Stimulated activated CD8-positive, alpha-beta memory T cell treated with anti-CD3 and anti-CD28 coated beads, Interleukin-7, amount 100 ng/mL, for 24 hours (primary cell): ENCODE results near the gene TTC9.

Experiments
- DNase-seq: peaks from one replicate; pipeline ENCODE4 v3.0.0-alpha.2; 2020; ENCODE audit warnings: low read depth

The TTC9 gene

GRCh38 chr14:70645892-70646291 is 4.2 kb downstream of the TTC9 start:
- no peak for DNase-seq

GRCh38 chr14:70646705-70647104 is 5.0 kb downstream of the TTC9 start:
- no peak for DNase-seq

GRCh38 chr14:70648346-70648745 is 6.6 kb downstream of the TTC9 start:
- DNase-seq, result no peak

- no peak for DNase-seq
Observed at GRCh38 chr14:70649803-70650202, 8.1 kb downstream of the TTC9 start.

GRCh38 chr14:70651522-70651921 is 9.8 kb downstream of the TTC9 start:
- DNase-seq, result no peak

GRCh38 chr14:70652871-70653270 is 11.2 kb downstream of the TTC9 start:
- no peak for DNase-seq

GRCh38 chr14:70653662-70654061 is 11.9 kb downstream of the TTC9 start:
- no peak for DNase-seq

GRCh38 chr14:70654632-70655031 is 12.9 kb downstream of the TTC9 start:
- DNase-seq, result no peak

- DNase-seq, result no peak
Observed at GRCh38 chr14:70655110-70655826, 13.6 kb downstream of the TTC9 start.

- DNase-seq, result no peak
Observed at GRCh38 chr14:70658899-70659298, 17.2 kb downstream of the TTC9 start.

- DNase-seq, result no peak
Observed at GRCh38 chr14:70660967-70661893, 19.5 kb downstream of the TTC9 start.

- no peak for DNase-seq
Observed at GRCh38 chr14:70662080-70662479, 20.4 kb downstream of the TTC9 start.

- DNase-seq, result no peak
Observed at GRCh38 chr14:70662816-70663215, 21.1 kb downstream of the TTC9 start.

- no peak for DNase-seq
Observed at GRCh38 chr14:70663707-70664179, 22.0 kb downstream of the TTC9 start.

GRCh38 chr14:70664698-70665447 is 23.2 kb downstream of the TTC9 start:
- DNase-seq, result no peak

GRCh38 chr14:70665448-70666360 is 24.0 kb downstream of the TTC9 start:
- no peak for DNase-seq

GRCh38 chr14:70666361-70666686 is 24.6 kb downstream of the TTC9 start:
- no peak for DNase-seq

- no peak for DNase-seq
Observed at GRCh38 chr14:70670992-70671651, 29.4 kb downstream of the TTC9 start.

- no peak for DNase-seq
Observed at GRCh38 chr14:70671652-70672644, 30.2 kb downstream of the TTC9 start.

GRCh38 chr14:70677341-70677740 is 35.6 kb downstream of the TTC9 start:
- DNase-seq, result no peak
